Activated T-cell treated with anti-CD3 and anti-CD28 coated beads, Interleukin-2, amount 50 U/mL, for 72 hours (primary cell): Measurements from ENCODE around the gene RTN4RL1. TPM values are rescaled to one million over a fixed set of nuclear protein-coding genes. Genes with fewer than 3 reads are reported as not detected.

Source experiments
- ATAC-seq, 2 donors: fragments of 150-1000 bp; cut with Tn5 transposase; replicated peaks in 1 of 2; 2 replicates each; pipeline ENCODE4 v1.10.0; 2021; ENCODE audit warnings: moderate library complexity in 2 of 2, mild to moderate bottlenecking in 1 of 2
- DNase-seq, 2 donors: peaks; one replicate each; pipeline ENCODE4 v3.0.0; 2021 to 2022; ENCODE audit warnings: mixed read lengths in 1 of 2
- H3K27ac Mint-ChIP-seq: one replicate; pipeline ENCODE4 v1.8.0; 2022; ENCODE audit warnings: mild to moderate bottlenecking, moderate library complexity, mixed read lengths
- H3K27me3 Mint-ChIP-seq: one replicate; pipeline ENCODE4 v1.8.0; 2022; ENCODE audit warnings: low read depth, mixed read lengths
- H3K36me3 Mint-ChIP-seq, 2 donors: one replicate each; pipeline ENCODE4 v1.8.0; 2022; ENCODE audit warnings: mixed read lengths in 2 of 2, mild to moderate bottlenecking in 1 of 2; ENCODE audit not compliant: insufficient read depth in 2 of 2
- H3K4me1 Mint-ChIP-seq: one replicate; pipeline ENCODE4 v1.8.0; 2022; ENCODE audit warnings: low read depth, mixed read lengths
- H3K4me3 Mint-ChIP-seq, 2 donors: one replicate each; pipeline ENCODE4 v1.8.0; 2022; ENCODE audit warnings: mild to moderate bottlenecking in 2 of 2, mixed read lengths in 2 of 2, moderate library complexity in 2 of 2
- H3K9me3 Mint-ChIP-seq, 2 donors: one replicate each; pipeline ENCODE4 v1.8.0; 2022; ENCODE audit warnings: mixed read lengths in 2 of 2
- total RNA-seq, 2 donors: library from RNA; stranded (reverse); gene quantifications; one replicate each; pipeline ENCODE4 v1.2.3, GENCODE V29; 2022

Gene RTN4RL1
- total RNA-seq, 2 donors from 2014 or later: 0.14 to 0.21 TPM

DNA sequence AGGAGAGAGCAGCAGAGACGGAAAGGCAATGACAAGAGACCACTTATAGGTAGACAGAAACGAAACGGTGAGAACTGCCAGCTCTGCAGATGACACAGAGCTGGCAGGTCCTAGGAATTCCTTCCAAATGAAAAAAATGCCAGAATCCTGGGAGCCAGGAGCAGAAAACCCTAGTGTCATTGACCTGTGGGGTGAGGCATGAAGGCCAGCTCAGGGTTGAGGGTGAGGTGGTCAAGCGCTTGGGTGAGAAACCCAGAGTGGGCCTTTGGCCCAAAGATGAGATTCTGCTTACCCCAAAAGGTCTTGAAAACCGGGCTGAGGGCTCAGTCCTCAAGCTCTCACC lies 39.0 kb upstream of the RTN4RL1 start:
- H3K36me3 Mint-ChIP-seq: peaks cover 20 to 32% of the 10 kb centered on the region in 2 donors
- H3K4me3 Mint-ChIP-seq: peak overlapping the region in 1 of 2 donors; percentile 1
- no peaks in the 10 kb centered on the region for H3K9me3 Mint-ChIP-seq
- peaks cover 37% of the 10 kb centered on the region for H3K4me1 Mint-ChIP-seq
- ATAC-seq (no peak), DNase-seq (no peak)
- H3K27ac Mint-ChIP-seq: no peak overlapping the region
- H3K27me3 Mint-ChIP-seq: peaks cover 5% of the 10 kb centered on the region

DNA sequence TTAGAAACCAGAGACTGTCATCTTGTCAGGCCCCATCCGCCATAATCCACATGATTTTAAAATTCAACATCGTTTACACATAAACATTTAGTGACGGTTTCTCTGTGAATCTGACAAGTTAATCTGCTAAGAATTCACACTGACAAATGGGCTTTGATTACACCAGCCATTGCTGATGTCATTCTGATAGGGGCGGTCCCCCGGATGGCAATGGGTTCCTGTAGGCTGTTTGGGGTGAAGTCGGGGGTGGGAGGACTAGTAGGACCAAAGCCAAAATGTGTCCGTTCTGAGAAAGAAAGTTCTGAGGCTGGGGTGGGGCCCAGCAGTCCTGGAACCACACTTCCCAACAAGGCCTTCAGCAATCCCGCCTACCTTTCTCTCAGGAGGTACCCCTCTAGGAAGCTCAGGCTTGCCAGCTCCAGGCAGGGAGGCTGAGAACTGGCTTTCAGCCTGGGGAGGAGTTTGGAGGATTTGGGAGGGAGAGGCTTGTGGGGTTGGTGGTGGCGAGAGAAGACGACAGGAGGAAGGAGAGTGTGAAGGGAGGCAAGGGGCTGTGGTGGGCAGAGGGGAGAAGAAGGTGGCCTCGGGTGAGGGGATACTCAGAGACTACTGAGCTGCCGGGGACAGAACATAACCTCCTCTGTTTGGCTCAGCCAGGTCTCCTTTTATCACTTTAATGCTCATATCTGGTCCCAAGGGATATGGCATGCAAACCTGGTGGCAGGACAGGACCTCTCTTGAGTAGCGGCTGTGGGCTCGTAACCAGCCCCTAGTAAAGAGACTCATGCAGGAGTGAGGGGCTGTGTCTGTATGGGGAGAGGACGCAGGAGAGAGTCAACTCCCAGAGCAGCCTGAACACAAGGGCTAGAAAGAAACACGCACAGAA lies 38.4 kb upstream of the RTN4RL1 start:
- ATAC-seq: no peak

DNA sequence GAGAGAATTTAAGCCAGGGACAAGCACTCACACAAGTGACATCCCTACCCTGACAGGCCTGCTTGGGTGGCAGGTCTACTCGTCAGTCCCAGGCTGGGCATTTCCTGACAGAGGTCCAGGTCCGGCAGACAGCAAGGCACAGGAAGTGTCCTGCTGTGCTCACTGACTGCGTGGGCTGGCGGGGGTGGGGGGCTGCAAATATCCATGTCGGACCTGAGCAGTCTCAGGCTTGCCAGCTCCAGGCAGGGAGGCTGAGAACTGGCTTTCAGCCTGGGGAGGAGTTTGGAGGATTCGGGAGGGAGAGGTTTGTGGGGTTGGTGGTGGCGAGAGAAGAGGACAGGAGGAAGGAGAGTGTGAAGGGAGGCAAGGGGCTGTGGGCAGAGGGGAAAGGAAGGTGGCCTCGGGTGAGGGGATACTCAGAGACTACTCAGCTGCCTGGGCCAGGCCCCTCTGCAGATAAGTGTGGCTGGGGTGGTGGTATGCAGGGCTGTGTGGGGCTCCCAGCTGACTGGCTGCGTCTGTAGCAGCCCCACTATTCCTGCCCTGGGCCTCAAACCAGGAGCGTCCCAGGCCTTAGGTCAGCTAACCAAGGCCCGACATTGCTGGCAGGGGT lies 37.5 kb upstream of the RTN4RL1 start:
- ATAC-seq (no peak), DNase-seq (no peak)
- Mint-ChIP-seq H3K27me3 (peaks cover 5% of the 10 kb centered on the region), H3K36me3 (peaks cover 15 to 23% of the 10 kb centered on the region in 2 donors), H3K4me3 (no peak overlapping the region), H3K4me1 (peaks cover 23% of the 10 kb centered on the region), H3K27ac (peak overlapping the region; percentile 69), H3K9me3 (no peaks in the 10 kb centered on the region)

More for the DNA sequence above, 38.4 kb upstream of the RTN4RL1 start:
- Mint-ChIP-seq H3K27ac (peak overlapping the region; percentile 1), H3K9me3 (no peaks in the 10 kb centered on the region), H3K4me1 (peaks cover 31% of the 10 kb centered on the region), H3K4me3 (peak overlapping the region in 1 of 2 donors; percentile 1), H3K36me3 (peaks cover 15 to 25% of the 10 kb centered on the region in 2 donors), H3K27me3 (peaks cover 5% of the 10 kb centered on the region)
- DNase-seq: no peak

DNA sequence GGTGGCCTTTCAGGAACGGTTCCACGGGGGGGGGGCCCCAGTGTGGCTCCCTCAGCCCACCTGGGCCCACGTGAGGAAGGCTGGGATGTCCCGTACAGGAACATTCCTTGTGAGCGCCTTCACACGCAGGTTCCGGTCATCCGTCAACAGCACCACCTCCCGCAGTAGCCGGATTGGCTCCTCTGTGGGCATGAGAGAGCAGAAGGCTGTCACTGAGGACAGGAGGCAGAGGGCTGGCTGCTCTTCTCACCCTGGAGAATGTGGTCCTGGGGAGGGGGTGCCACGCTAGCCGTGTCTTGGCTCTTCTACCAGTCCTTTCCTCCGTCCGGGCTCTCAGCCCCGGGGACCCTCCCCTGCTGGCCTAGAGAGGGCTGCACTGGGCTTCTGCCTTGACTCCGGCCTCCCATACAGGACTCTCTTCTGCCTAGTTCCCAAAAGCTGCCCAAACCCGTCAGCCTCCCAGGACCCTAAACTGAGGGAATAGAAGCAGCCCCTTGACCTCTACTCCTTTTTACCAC lies 36.4 kb upstream of the RTN4RL1 start:
- DNase-seq (no peak), ATAC-seq (no peak)
- Mint-ChIP-seq H3K9me3 (no peaks in the 10 kb centered on the region), H3K27ac (peak overlapping the region; percentile 69), H3K27me3 (peaks cover 5% of the 10 kb centered on the region), H3K4me3 (no peak overlapping the region), H3K36me3 (peaks cover 15 to 18% of the 10 kb centered on the region in 2 donors), H3K4me1 (peaks cover 17% of the 10 kb centered on the region)

DNA sequence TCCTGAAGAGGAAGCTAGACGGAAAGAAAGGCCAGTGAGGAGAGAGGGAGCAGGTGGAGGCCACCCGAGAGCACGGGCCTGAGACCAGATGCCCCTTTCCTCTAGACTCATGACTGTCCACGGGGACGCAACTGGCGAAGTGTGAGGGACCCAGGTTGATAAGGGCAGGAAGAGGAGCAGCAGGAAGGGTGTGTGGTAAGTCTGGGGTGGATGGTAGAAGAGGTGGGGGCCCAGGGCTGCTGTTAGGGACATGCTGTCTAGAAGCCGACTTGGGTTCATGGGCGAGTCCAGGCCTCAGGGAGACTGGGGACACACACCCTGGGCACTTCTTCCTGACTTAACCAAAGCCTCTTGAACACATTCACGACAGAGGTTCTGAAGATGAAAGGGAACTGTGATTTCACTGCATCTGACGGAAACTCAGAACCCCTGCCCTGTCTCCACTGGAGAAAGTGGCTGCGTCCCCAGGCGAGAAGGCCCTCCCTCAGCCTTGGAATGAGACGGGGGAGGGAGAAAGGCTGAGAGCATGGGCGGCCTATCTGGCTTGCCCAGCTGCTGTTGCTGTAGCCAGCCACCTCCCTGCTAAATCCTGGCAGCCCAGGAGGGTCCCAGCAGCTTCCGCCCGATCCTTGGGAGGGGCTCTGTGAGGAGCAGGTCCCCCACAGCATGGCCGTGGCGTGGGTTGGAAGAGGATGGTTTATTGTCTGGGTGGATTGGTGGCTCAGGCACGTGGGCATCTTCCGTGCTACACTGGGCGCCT lies 35.7 kb upstream of the RTN4RL1 start:
- Mint-ChIP-seq H3K4me1 (peaks cover 17% of the 10 kb centered on the region), H3K9me3 (no peaks in the 10 kb centered on the region), H3K27ac (peak overlapping the region; percentile 61), H3K27me3 (peaks cover 5% of the 10 kb centered on the region), H3K36me3 (peaks cover 12 to 18% of the 10 kb centered on the region in 2 donors), H3K4me3 (no peak overlapping the region)
- DNase-seq (no peak), ATAC-seq (no peak)

DNA sequence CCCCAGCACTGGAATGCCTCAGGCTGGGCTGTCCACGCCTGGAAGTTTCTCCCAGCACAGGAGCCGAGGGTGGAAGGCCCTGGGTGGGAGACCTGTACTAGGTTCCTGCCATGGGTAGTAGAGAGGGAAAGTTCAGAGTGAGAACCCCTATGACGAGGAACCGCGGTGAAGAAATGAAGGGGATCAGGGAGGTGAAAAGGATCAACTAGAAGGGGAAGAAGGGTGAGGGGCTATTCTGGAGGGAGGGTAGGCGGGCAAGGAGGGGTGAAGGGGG lies 35.2 kb upstream of the RTN4RL1 start:
- H3K27ac Mint-ChIP-seq: peak overlapping the region; percentile 61
- no peaks in the 10 kb centered on the region for H3K9me3 Mint-ChIP-seq
- ATAC-seq: no peak
- H3K4me3 Mint-ChIP-seq: no peak overlapping the region
- peaks cover 5% of the 10 kb centered on the region for H3K27me3 Mint-ChIP-seq
- peaks cover 17% of the 10 kb centered on the region for H3K4me1 Mint-ChIP-seq
- H3K36me3 Mint-ChIP-seq: peaks cover 9 to 18% of the 10 kb centered on the region in 2 donors
- DNase-seq: no peak

DNA sequence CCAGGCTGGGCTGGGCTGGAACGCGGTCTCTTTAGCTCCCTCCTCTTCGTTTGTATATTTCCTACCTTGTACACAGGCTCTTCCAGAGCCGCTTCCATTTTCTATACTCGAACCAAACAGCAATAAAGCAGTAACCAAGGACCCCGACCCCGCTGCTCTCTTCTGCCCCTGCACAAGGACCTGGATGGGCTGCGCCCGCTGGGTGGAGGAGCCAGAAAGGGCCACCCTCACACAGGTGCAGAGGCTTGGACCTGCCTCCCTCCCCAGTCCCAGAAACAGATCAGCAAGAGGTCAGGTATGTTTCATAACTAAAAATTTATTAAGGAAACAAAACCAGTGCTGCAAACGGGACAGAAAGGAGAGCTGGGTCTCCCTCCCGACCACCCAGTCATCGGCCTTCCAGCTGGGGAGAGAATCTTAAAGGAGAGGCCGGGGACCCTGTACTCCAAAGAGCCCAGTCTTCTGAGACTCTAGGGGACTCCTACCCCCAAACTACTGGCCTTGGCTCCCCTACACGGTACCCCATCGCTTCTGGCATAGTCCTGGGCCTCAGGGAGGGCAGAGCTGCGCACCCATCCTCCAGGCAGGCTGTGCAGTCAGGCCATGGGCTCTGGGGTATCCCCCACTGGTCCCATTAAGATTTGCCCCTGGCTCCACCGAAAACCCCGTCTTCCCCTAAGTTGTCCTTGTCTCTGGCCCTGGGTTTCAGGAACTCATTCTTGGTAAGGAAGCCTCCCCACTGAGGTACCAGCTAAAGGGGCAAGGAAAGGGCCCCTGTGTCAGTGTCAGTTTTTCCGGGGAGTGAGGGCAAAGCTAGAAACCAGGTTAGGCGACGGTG lies 34.6 kb upstream of the RTN4RL1 start:
- no peak for DNase-seq
- Mint-ChIP-seq H3K27ac (peak overlapping the region; percentile 61), H3K36me3 (peaks cover 9 to 15% of the 10 kb centered on the region in 2 donors), H3K9me3 (no peaks in the 10 kb centered on the region), H3K27me3 (peaks cover 5% of the 10 kb centered on the region), H3K4me1 (peaks cover 14% of the 10 kb centered on the region), H3K4me3 (peak overlapping the region; percentile 50 to 51)
- ATAC-seq: no peak

DNA sequence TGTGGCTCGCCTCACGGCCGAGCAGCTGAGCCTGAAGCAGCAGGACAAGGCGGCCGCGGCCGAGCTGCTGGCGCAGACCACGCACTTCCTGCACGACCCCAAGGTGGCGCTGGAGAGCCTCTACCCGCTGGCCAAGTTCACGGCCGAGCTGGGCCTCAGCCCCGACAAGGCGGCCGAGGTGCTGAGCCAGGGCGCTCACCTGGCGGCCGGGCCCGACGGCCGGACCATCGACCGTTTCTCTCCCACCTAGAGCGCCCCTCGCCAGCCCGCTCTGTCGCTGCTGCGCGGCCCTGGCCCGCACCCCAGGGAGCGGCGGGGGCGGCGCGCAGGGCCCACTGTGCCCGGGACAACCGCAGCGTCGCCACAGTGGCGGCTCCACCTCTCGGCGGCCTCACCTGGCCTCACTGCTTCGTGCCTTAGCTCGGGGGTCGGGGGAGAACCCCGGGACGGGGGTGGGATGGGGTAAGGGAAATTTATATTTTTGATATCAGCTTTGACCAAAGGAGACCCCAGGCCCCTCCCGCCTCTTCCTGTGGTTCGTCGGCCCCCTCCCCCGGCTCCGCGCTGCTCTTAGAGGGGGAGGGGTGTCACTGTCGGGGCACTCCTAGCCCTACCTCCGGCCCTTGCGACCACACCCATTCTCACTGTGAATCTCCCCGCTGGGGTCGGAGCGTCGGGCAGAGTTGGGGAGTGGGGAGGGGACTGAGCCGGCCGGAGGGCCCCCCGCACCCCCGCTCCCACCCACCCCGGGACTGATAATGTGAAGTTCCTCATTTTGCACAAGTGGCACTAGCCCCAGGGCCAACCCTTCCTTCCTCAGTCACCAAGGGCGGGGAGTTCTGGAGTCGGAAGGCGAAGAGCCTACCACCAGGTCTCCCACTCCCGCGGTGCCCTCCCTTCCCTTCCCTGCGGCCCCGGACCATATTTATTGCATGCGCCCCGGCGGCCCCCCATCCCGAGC lies 33.7 kb upstream of the RTN4RL1 start:
- H3K9me3 Mint-ChIP-seq: no peaks in the 10 kb centered on the region
- peaks cover 5% of the 10 kb centered on the region for H3K27me3 Mint-ChIP-seq
- ATAC-seq (peak in 1 of 2 donors; percentile 10), DNase-seq (peak; percentile 83 to 86)
- H3K27ac Mint-ChIP-seq: no peak overlapping the region
- H3K4me1 Mint-ChIP-seq: peaks cover 10% of the 10 kb centered on the region
- peak overlapping the region; percentile 34 to 51 for H3K4me3 Mint-ChIP-seq
- peaks cover 8 to 11% of the 10 kb centered on the region in 2 donors for H3K36me3 Mint-ChIP-seq

DNA sequence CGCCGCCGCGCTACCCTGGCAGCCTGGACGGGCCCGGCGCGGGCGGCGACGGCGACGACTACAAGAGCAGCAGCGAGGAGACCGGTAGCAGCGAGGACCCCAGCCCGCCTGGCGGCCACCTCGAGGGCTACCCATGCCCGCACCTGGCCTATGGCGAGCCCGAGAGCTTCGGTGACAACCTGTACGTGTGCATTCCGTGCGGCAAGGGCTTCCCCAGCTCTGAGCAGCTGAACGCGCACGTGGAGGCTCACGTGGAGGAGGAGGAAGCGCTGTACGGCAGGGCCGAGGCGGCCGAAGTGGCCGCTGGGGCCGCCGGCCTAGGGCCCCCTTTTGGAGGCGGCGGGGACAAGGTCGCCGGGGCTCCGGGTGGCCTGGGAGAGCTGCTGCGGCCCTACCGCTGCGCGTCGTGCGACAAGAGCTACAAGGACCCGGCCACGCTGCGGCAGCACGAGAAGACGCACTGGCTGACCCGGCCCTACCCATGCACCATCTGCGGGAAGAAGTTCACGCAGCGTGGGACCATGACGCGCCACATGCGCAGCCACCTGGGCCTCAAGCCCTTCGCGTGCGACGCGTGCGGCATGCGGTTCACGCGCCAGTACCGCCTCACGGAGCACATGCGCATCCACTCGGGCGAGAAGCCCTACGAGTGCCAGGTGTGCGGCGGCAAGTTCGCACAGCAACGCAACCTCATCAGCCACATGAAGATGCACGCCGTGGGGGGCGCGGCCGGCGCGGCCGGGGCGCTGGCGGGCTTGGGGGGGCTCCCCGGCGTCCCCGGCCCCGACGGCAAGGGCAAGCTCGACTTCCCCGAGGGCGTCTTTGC lies 32.8 kb upstream of the RTN4RL1 start:
- peaks cover 16% of the 10 kb centered on the region for H3K4me1 Mint-ChIP-seq
- no peak overlapping the region for H3K27ac Mint-ChIP-seq
- DNase-seq (no peak), ATAC-seq (no peak)
- peaks cover 5% of the 10 kb centered on the region for H3K27me3 Mint-ChIP-seq
- H3K36me3 Mint-ChIP-seq: peaks cover 6 to 7% of the 10 kb centered on the region in 2 donors
- no peaks in the 10 kb centered on the region for H3K9me3 Mint-ChIP-seq
- H3K4me3 Mint-ChIP-seq: peak overlapping the region in 1 of 2 donors; percentile 52

DNA sequence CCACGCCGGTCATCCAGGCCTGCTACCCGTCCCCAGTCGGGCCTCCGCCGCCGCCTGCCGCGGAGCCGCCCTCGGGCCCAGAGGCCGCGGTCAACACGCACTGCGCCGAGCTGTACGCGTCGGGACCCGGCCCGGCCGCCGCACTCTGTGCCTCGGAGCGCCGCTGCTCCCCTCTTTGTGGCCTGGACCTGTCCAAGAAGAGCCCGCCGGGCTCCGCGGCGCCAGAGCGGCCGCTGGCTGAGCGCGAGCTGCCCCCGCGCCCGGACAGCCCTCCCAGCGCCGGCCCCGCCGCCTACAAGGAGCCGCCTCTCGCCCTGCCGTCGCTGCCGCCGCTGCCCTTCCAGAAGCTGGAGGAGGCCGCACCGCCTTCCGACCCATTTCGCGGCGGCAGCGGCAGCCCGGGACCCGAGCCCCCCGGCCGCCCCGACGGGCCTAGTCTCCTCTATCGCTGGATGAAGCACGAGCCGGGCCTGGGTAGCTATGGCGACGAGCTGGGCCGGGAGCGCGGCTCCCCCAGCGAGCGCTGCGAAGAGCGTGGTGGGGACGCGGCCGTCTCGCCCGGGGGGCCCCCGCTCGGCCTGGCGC lies 32.1 kb upstream of the RTN4RL1 start:
- no peak overlapping the region for H3K27ac Mint-ChIP-seq
- H3K27me3 Mint-ChIP-seq: peaks cover 6% of the 10 kb centered on the region
- ATAC-seq (no peak), DNase-seq (no peak)
- H3K4me1 Mint-ChIP-seq: peaks cover 17% of the 10 kb centered on the region
- H3K4me3 Mint-ChIP-seq: no peak overlapping the region
- H3K9me3 Mint-ChIP-seq: no peaks in the 10 kb centered on the region
- H3K36me3 Mint-ChIP-seq: peaks cover 6 to 7% of the 10 kb centered on the region in 2 donors
